SKM-1 (cell line): ENCODE data around the gene GOLT1B.

Experiments
- DNase-seq: peaks from one replicate; lab custom pipeline; 2025; ENCODE audit not compliant: unreplicated experiment; lab: John Stamatoyannopoulos, UW

Gene GOLT1B

DNA sequence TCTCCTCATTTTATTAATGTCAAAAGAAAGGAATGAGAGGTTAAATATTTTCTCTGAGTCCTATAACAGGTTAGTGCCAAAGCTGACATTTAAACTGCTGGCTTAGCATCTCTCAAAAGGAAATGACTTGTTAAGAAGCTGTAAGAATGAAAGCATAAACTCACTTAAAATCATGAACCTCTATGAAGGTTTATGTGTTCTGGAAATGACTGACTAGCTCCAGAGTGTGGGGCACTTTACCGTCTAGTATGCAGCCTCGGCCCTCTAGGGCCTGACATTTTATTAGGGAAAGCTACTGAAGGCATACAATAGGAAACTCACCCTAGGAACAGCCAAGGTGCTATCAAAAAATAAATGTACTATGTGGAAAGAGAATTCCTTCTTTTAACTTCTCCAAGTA, 59.6 kb downstream of the GOLT1B start:
- DNase-seq: no peak

DNA sequence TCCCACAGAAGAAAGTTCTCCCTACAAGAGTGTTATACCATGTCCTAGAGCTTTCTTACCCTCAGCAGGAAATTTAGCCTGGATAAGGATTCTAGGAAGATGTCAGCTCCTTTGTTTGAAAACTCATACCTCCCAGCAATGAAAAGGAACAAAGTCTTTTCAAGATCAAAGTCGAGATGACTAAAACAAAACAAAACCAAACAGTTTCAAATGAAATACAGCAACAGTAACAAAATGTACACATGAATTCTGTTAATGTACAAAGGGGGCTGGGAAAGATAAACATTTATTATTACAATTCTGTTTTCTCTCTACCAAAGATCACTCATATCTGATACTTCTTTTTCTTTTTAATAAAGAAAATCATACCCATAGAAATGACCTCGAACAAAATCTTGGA, 61.3 kb downstream of the GOLT1B start:
- no peak for DNase-seq

DNA sequence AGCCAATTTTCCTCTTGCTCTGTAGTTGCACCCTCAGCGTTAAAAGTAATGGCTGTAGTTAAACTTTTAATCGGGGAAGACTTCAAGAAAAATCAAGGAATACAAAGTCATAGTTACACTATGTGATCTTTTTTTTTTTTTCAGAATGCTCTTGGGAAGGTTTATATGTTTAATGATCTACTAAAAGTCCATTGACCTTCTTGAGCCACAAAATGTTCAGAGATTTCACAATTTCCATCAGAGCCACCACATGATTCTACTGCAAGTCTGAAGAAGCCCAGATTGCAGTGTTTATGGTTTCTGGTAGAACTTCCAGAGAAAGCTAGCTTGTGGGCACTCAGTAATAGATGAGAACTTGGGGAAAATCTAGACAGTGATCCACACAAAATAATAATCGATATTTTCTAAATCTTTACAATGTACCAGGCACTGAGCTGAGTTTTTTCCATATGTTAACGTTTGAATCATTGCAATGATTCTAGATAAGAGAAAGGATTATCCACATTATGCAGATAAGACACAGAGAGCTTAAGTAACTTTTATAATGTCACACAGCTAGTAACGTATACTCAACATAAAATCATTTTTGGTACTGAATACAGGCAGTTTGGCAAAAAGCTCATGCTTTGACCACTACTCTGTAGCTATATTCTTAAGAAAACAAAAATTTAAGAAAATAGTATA, 64.8 kb downstream of the GOLT1B start:
- no peak for DNase-seq

DNA sequence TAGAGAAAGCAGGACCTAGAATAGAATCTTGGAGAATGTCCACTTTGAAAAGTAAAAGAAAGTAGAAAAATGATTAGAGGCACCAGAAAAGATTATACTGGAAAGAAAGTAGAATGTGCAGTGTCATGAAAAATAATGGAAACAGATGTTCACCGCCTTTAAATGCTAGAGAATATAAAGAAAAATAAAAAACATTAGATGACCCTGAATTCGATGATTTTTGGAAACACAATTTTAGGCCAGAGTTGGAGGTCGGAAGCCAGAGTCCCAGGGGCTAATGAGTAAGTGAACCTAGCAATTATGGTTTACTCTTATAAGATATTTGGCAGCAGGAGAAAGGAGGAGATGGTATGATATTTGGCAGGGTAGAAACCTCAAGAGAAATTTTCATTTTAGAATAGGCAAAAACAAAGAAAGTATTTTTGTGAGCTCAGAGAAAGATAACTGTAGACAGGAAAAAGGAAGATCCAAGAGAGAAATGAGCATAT, 65.4 kb downstream of the GOLT1B start:
- no peak for DNase-seq
